ENCODE results near the gene MYO16. TPM values are rescaled to one million over a fixed set of nuclear protein-coding genes. Genes with fewer than 3 reads are reported as not detected.

MYO16 gene
- polyA plus RNA-seq, 3 donors from 2014 or later = not detected

- Mint-ChIP-seq H3K27me3 (ENCODE audit: low read depth in 3 of 3) (peaks cover 0 to 4% (median 1%) of the 10 kb centered on the region in 3 donors), H3K4me3 (no peak overlapping the region), H3K9me3 (peaks cover 2 to 9% (median 4%) of the 10 kb centered on the region in 6 donors), H3K36me3 (no peaks in the 10 kb centered on the region), H3K27ac (no peak overlapping the region), H3K4me1 (no peaks in the 10 kb centered on the region)
- DNase-seq = no peak
Measured at GRCh38 chr13:108812165-108812564, 182.8 kb downstream of the MYO16 start.

GRCh38 chr13:108812661-108813060 is 183.2 kb downstream of the MYO16 start:
- Mint-ChIP-seq H3K27ac (no peak overlapping the region), H3K9me3 (peaks cover 2 to 9% (median 4%) of the 10 kb centered on the region in 6 donors), H3K4me3 (no peak overlapping the region), H3K27me3 (ENCODE audit: low read depth in 3 of 3) (peaks cover 0 to 4% (median 1%) of the 10 kb centered on the region in 3 donors), H3K36me3 (no peaks in the 10 kb centered on the region), H3K4me1 (no peaks in the 10 kb centered on the region)
- DNase-seq = no peak

DNA sequence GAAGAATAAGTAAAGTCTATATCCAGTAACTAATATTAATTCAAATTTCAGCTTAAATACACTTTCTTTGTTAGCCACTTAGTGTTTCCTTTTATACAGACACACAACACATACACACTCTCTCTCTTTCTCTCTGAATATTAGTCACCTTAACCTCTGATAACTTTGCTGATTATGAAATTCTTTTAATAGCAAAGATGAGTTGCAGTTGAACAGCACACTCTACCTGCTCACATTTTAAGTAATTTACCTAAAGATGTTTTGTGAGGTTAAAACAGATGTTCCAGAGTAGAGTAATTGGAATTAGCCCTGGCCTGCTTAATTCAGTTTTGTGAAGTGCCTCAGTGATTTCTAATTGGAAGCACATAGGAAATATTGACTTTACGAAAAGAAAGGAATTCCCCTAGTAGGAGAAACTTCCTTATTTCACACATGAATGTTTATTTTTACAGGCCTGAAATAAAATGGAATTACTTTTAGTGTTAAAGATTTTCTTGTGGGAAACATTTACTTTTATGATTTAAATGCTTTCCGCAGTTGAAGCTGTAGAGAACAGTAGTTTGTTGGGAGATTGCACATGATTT is 184.3 kb downstream of the MYO16 start:
- H3K4me3 Mint-ChIP-seq = no peak overlapping the region
- H3K27me3 Mint-ChIP-seq (ENCODE audit: low read depth in 3 of 3) = peaks cover 0 to 4% (median 1%) of the 10 kb centered on the region in 3 donors
- H3K36me3 Mint-ChIP-seq = no peaks in the 10 kb centered on the region
- H3K27ac Mint-ChIP-seq = no peak overlapping the region
- DNase-seq = no peak
- peaks cover 2 to 9% (median 6%) of the 10 kb centered on the region in 6 donors for H3K9me3 Mint-ChIP-seq
- H3K4me1 Mint-ChIP-seq = no peaks in the 10 kb centered on the region

- H3K36me3 Mint-ChIP-seq = no peaks in the 10 kb centered on the region
- no peak for DNase-seq
- H3K27ac Mint-ChIP-seq = no peak overlapping the region
- H3K4me3 Mint-ChIP-seq = no peak overlapping the region
- H3K9me3 Mint-ChIP-seq = peaks cover 2 to 11% (median 5%) of the 10 kb centered on the region in 6 donors
- H3K4me1 Mint-ChIP-seq = no peaks in the 10 kb centered on the region
- peaks cover 0 to 4% (median 1%) of the 10 kb centered on the region in 3 donors for H3K27me3 Mint-ChIP-seq (ENCODE audit: low read depth in 3 of 3)
Measured at GRCh38 chr13:108816375-108816774, 187.0 kb downstream of the MYO16 start.

GRCh38 chr13:108827646-108828045 is 198.2 kb downstream of the MYO16 start:
- DNase-seq = no peak
- Mint-ChIP-seq H3K27me3 (ENCODE audit: low read depth in 3 of 3) (no peaks in the 10 kb centered on the region), H3K36me3 (no peaks in the 10 kb centered on the region), H3K9me3 (peaks cover 0 to 36% (median 10%) of the 10 kb centered on the region in 6 donors), H3K4me1 (no peaks in the 10 kb centered on the region), H3K4me3 (no peak overlapping the region), H3K27ac (no peak overlapping the region)

- H3K27ac Mint-ChIP-seq = no peak overlapping the region
- no peaks in the 10 kb centered on the region for H3K27me3 Mint-ChIP-seq (ENCODE audit: low read depth in 3 of 3)
- DNase-seq = no peak
- H3K9me3 Mint-ChIP-seq = peaks cover 0 to 36% (median 10%) of the 10 kb centered on the region in 6 donors
- no peaks in the 10 kb centered on the region for H3K36me3 Mint-ChIP-seq
- no peaks in the 10 kb centered on the region for H3K4me1 Mint-ChIP-seq
- H3K4me3 Mint-ChIP-seq = no peak overlapping the region
Measured at GRCh38 chr13:108828086-108828815, 198.8 kb downstream of the MYO16 start.

- Mint-ChIP-seq H3K27me3 (ENCODE audit: low read depth in 3 of 3) (no peaks in the 10 kb centered on the region), H3K9me3 (peaks cover 0 to 27% (median 7%) of the 10 kb centered on the region in 6 donors), H3K4me1 (no peaks in the 10 kb centered on the region), H3K4me3 (no peak overlapping the region), H3K27ac (no peak overlapping the region), H3K36me3 (no peaks in the 10 kb centered on the region)
- no peak for DNase-seq
Measured at GRCh38 chr13:108830916-108831315, 201.5 kb downstream of the MYO16 start.

- Mint-ChIP-seq H3K27ac (no peak overlapping the region), H3K36me3 (no peaks in the 10 kb centered on the region)
Measured at GRCh38 chr13:108833531-108833930, 204.1 kb downstream of the MYO16 start.

DNA sequence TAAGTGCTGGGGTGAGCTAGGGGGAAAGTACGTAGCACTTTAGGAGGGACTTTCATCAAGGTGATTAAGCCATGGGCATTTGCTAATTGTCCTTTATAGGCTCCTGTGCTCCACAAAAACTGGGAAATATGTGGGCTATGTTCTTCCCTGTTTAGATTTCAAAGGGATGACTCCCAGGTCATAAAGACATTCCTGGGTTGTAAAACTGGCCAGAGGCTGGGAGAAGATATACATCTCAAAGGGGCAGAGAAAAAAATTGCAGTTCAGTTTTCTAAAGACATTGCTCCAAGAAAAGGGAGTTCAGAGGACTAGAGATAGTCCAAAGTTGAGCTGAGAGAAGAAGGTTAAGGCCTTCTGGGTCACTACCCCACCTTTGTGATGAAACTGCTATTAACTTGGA is 204.8 kb downstream of the MYO16 start:
- H3K36me3 Mint-ChIP-seq = no peaks in the 10 kb centered on the region
- no peaks in the 10 kb centered on the region for H3K4me1 Mint-ChIP-seq
- H3K4me3 Mint-ChIP-seq = no peak overlapping the region
- H3K9me3 Mint-ChIP-seq = peaks cover 0 to 7% (median 3%) of the 10 kb centered on the region in 6 donors
- no peak for DNase-seq
- H3K27me3 Mint-ChIP-seq (ENCODE audit: low read depth in 3 of 3) = peaks cover 0 to 2% (median 0%) of the 10 kb centered on the region in 3 donors
- no peak overlapping the region for H3K27ac Mint-ChIP-seq

More at GRCh38 chr13:108833531-108833930, 204.1 kb downstream of the MYO16 start:
- no peaks in the 10 kb centered on the region for H3K4me1 Mint-ChIP-seq
- peaks cover 0 to 2% (median 0%) of the 10 kb centered on the region in 3 donors for H3K27me3 Mint-ChIP-seq (ENCODE audit: low read depth in 3 of 3)
- H3K9me3 Mint-ChIP-seq = peaks cover 0 to 10% (median 4%) of the 10 kb centered on the region in 6 donors
- no peak overlapping the region for H3K4me3 Mint-ChIP-seq
- no peak for DNase-seq

DNA sequence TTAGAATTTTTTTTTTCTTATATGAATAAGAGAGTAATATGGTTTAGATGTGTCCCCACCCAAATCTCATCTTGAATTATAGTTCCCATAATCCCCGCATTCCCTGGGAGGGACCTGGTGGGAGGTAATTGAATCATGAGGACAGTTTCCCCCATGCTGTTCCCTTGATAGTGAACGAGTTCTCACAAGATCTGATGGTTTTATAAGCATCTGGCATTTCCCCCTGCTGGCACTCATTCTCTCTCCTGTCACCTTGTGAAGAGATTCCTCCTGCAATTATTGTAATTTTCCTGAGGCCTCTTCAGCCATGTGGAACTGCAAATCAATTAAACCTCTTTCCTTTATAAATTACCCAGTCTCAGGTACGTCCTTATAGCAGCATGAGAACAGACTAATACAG is 205.7 kb downstream of the MYO16 start:
- DNase-seq = no peak
- H3K4me3 Mint-ChIP-seq = no peak overlapping the region
- H3K4me1 Mint-ChIP-seq = no peaks in the 10 kb centered on the region
- H3K27me3 Mint-ChIP-seq (ENCODE audit: low read depth in 3 of 3) = peaks cover 0 to 2% (median 0%) of the 10 kb centered on the region in 3 donors
- no peaks in the 10 kb centered on the region for H3K36me3 Mint-ChIP-seq
- H3K27ac Mint-ChIP-seq = no peak overlapping the region
- H3K9me3 Mint-ChIP-seq = peaks cover 0 to 4% (median under 1%) of the 10 kb centered on the region in 6 donors

GRCh38 chr13:108850691-108851090 is 221.3 kb downstream of the MYO16 start:
- H3K4me1 Mint-ChIP-seq = no peaks in the 10 kb centered on the region
- peaks cover 0 to 3% (median 0%) of the 10 kb centered on the region in 3 donors for H3K27me3 Mint-ChIP-seq (ENCODE audit: low read depth in 3 of 3)
- H3K9me3 Mint-ChIP-seq = peaks cover 0 to 13% (median 1%) of the 10 kb centered on the region in 6 donors
- no peaks in the 10 kb centered on the region for H3K36me3 Mint-ChIP-seq
- DNase-seq = no peak
- no peak overlapping the region for H3K4me3 Mint-ChIP-seq
- H3K27ac Mint-ChIP-seq = no peak overlapping the region

- Mint-ChIP-seq H3K27ac (no peak overlapping the region), H3K4me1 (no peaks in the 10 kb centered on the region), H3K27me3 (ENCODE audit: low read depth in 3 of 3) (peaks cover 0 to 5% (median 0%) of the 10 kb centered on the region in 3 donors), H3K9me3 (peaks cover 0 to 15% (median 2%) of the 10 kb centered on the region in 6 donors), H3K36me3 (no peaks in the 10 kb centered on the region), H3K4me3 (no peak overlapping the region)
- no peak for DNase-seq
Measured at GRCh38 chr13:108851660-108852059, 222.2 kb downstream of the MYO16 start.

DNA sequence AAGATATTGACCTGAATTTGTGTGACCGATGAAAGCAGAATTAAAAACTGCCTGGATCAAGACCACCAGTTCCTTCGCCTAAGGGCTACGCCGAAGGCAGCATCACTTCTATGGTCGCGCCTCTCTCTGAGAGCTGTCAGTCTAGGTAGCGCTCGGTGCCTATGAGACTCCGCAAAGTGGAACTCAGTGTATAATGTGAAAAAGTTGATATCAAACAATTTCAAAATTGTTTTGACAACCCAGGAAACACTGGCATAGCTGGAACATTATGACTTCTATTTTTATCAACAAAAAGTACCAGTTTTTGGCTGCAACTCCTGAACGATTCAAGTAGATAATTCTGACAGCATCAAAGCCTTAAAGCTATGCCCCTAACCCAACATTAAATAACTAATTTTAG is 223.6 kb downstream of the MYO16 start:
- DNase-seq = no peak
- H3K9me3 Mint-ChIP-seq = peaks cover 0 to 19% (median 2%) of the 10 kb centered on the region in 6 donors
- H3K36me3 Mint-ChIP-seq = no peaks in the 10 kb centered on the region
- no peak overlapping the region for H3K4me3 Mint-ChIP-seq
- no peak overlapping the region for H3K27ac Mint-ChIP-seq
- H3K4me1 Mint-ChIP-seq = no peaks in the 10 kb centered on the region
- H3K27me3 Mint-ChIP-seq (ENCODE audit: low read depth in 3 of 3) = peaks cover 0 to 6% (median 0%) of the 10 kb centered on the region in 3 donors

- Mint-ChIP-seq H3K4me3 (no peak overlapping the region), H3K27me3 (ENCODE audit: low read depth in 3 of 3) (peaks cover 0 to 3% (median 0%) of the 10 kb centered on the region in 3 donors), H3K36me3 (no peaks in the 10 kb centered on the region), H3K9me3 (peaks cover 0 to 15% (median 4%) of the 10 kb centered on the region in 6 donors), H3K27ac (no peak overlapping the region), H3K4me1 (no peaks in the 10 kb centered on the region)
- no peak for DNase-seq
Measured at GRCh38 chr13:108855737-108856387, 226.5 kb downstream of the MYO16 start.
